Retinal pigment epithelial cell (primary cell): ENCODE data around the gene SNF8.

Experiments
- DNase-seq: peaks from one replicate; pipeline ENCODE4 v3.0.0-alpha.2; 2010; ENCODE audit warnings: low read depth
- H3K4me3 ChIP-seq: 2 replicates; pipeline ENCODE4 v1.5.1; 2011; ENCODE audit warnings: mild to moderate bottlenecking, low read length, control low read depth, moderate library complexity
- CTCF ChIP-seq: conservative IDR thresholded peaks from 2 replicates; pipeline ENCODE4 v1.5.1; 2011; ENCODE audit warnings: low read depth, low read length, control low read depth, inconsistent platforms

SNF8 gene

GRCh38 chr17:48905987-48906515, 38.6 kb downstream of the SNF8 start:
- DNase-seq, result no peak
- H3K4me3 ChIP-seq, result no peak overlapping the region
- no peak for TF ChIP-seq CTCF

DNA sequence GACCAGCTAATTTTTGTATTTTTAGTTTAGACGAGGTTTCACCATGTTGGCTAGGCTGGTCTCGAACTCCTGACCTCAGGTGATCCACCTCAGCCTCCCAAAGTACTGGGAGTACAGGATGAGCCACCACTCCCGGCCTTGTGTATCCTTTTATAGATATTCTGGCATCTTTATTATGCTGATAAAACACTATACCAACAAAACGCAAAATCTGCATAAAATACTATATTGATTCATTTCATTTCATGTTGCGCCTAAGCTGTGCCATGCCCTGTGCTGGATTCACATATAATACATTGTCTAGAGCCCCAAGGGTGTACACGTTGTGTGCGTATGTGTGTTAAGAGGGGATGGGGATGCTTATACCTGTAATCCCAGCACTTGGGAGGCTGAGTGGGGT, 40.2 kb downstream of the SNF8 start:
- TF ChIP-seq CTCF, result no peak
- no peak for DNase-seq

DNA sequence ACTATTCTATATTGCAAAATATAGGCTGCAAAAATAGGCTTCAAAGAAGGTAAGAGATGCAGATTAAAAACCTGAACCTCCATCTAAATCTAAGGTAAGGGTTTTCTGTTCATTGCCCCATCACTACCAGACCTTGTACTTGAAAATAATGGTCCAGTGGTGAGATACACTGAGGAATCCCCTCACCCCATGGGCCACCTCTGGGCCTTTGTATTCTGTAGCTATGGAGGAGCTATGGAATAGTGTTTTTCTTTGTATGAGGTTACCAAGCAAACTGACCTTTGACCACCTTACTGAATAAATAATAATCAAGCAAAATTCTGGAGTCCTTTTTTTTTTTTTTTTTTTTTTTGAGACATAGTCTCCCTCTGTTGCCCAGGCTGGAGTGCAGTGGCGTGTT, 41.2 kb downstream of the SNF8 start:
- no peak for DNase-seq
- TF ChIP-seq CTCF, result no peak

More for the DNA sequence above, 40.2 kb downstream of the SNF8 start:
- no peak overlapping the region for H3K4me3 ChIP-seq

GRCh38 chr17:48901241-48901640, 43.4 kb downstream of the SNF8 start:
- no peak for TF ChIP-seq CTCF
- DNase-seq, result no peak
- H3K4me3 ChIP-seq, result no peak overlapping the region

More for the DNA sequence above, 41.2 kb downstream of the SNF8 start:
- no peak overlapping the region for H3K4me3 ChIP-seq

GRCh38 chr17:48894886-48895285, 49.8 kb downstream of the SNF8 start:
- DNase-seq, result no peak
- TF ChIP-seq CTCF, result no peak
- no peak overlapping the region for H3K4me3 ChIP-seq

- TF ChIP-seq CTCF, result no peak
- DNase-seq, result no peak
- H3K4me3 ChIP-seq, result peak overlapping the region; percentile 98
Observed at GRCh38 chr17:48893646-48894508, 50.8 kb downstream of the SNF8 start.

DNA sequence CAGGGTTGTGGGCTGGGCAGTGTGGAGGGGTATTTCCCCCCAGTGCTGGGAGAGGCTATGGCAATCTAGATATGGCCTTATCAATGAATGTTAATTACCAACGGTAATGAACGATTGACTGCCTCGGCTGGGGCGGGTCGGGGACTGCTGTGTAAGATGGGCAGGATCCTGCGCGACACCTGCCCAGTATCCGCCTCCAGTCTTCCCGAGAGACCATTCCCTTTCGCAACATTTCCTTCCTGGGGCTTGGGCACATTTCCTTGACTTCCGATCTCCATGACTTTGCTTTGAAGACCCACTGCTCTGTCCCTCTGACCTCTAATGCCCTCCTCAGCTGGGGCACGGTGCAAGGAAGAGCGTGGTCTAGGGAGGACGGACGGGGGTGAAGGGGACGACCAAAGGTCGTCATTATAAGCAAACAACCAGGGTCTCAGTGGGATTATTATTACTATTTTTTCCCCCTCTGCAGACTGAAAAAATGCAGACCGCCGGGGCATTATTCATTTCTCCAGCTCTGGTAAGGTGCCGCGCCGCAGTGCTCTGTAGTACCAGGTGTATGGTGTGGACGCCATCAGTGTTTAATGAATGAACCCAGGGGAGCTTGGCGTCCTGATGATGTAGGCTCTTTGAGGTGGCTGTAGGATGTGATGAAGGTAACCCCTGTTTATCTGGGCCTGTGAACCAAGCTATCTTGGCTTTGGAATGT, 51.5 kb downstream of the SNF8 start:
- TF ChIP-seq CTCF, result no peak
- DNase-seq, result no peak
- peak overlapping the region; percentile 98 for H3K4me3 ChIP-seq
